Skeletal muscle tissue (tissue), 4 donors: ENCODE results near the gene CDON. TPM values are rescaled to one million over a fixed set of nuclear protein-coding genes. Genes with fewer than 3 reads are reported as not detected.

ENCODE experiments used
- H3K27ac ChIP-seq: one replicate; pipeline ENCODE4 v1.7.0; 2013; ENCODE audit warnings: mild to moderate bottlenecking, low read depth, low read length, inconsistent platforms
- H3K27me3 ChIP-seq, 3 donors: one replicate each; pipeline ENCODE4 v1.7.0; 2013; ENCODE audit warnings: low read length in 3 of 3; ENCODE audit not compliant: control insufficient read depth in 3 of 3, insufficient read depth in 3 of 3
- H3K36me3 ChIP-seq, 3 donors: one replicate each; pipeline ENCODE4 v1.7.0; 2013; ENCODE audit warnings: low read length in 3 of 3; ENCODE audit not compliant: control insufficient read depth in 3 of 3, insufficient read depth in 3 of 3
- H3K4me1 ChIP-seq, 3 donors: one replicate each; pipeline ENCODE4 v1.7.0; 2013; ENCODE audit warnings: low read length in 3 of 3, mild to moderate bottlenecking in 3 of 3; ENCODE audit not compliant: control insufficient read depth in 3 of 3, insufficient read depth in 3 of 3
- H3K4me3 ChIP-seq, 3 donors: one replicate each; pipeline ENCODE4 v1.7.0; 2013; ENCODE audit warnings: low read length in 3 of 3
- H3K9ac ChIP-seq, 3 donors: one replicate each; pipeline ENCODE4 v1.7.0; 2013; ENCODE audit warnings: low read length in 3 of 3, mild to moderate bottlenecking in 3 of 3, moderate library complexity in 2 of 3, low read depth in 1 of 3
- H3K9me3 ChIP-seq, 3 donors: one replicate each; pipeline ENCODE4 v1.7.0; 2013; ENCODE audit warnings: low read length in 3 of 3; ENCODE audit not compliant: control insufficient read depth in 3 of 3
- total RNA-seq: library from RNA; depleted of rRNA; stranded (reverse); fragments of >200 nt; gene quantifications from one replicate; pipeline ENCODE4 v1.2.3, GENCODE V29; 2014
- donor health status: Osteomylitis.

Gene CDON
- total RNA-seq, 1 donor from 2014 or later, result 28.7 TPM

GRCh38 chr11:125960771-125961170 is 101.9 kb downstream of the CDON start:
- Histone ChIP-seq H3K4me3 (no peak overlapping the region), H3K27ac (no peak overlapping the region), H3K27me3 (no peaks in the 10 kb centered on the region), H3K4me1 (peaks cover 0 to 5% (median 0%) of the 10 kb centered on the region in 3 donors), H3K36me3 (peaks cover 3 to 13% (median 10%) of the 10 kb centered on the region in 3 donors), H3K9ac (no peak overlapping the region), H3K9me3 (no peaks in the 10 kb centered on the region)

GRCh38 chr11:125959931-125960330 is 102.7 kb downstream of the CDON start:
- H3K4me3 ChIP-seq, result no peak overlapping the region
- H3K9ac ChIP-seq, result no peak overlapping the region
- peaks cover 0 to 6% (median 0%) of the 10 kb centered on the region in 3 donors for H3K4me1 ChIP-seq
- no peak overlapping the region for H3K27ac ChIP-seq
- no peaks in the 10 kb centered on the region for H3K9me3 ChIP-seq
- peaks cover 3 to 13% (median 10%) of the 10 kb centered on the region in 3 donors for H3K36me3 ChIP-seq
- no peaks in the 10 kb centered on the region for H3K27me3 ChIP-seq

GRCh38 chr11:125959511-125959910 is 103.2 kb downstream of the CDON start:
- Histone ChIP-seq H3K27me3 (no peaks in the 10 kb centered on the region), H3K4me3 (no peak overlapping the region), H3K27ac (no peak overlapping the region), H3K9me3 (no peaks in the 10 kb centered on the region), H3K9ac (no peak overlapping the region), H3K4me1 (peaks cover 0 to 6% (median 0%) of the 10 kb centered on the region in 3 donors), H3K36me3 (peaks cover 3 to 13% (median 10%) of the 10 kb centered on the region in 3 donors)

DNA sequence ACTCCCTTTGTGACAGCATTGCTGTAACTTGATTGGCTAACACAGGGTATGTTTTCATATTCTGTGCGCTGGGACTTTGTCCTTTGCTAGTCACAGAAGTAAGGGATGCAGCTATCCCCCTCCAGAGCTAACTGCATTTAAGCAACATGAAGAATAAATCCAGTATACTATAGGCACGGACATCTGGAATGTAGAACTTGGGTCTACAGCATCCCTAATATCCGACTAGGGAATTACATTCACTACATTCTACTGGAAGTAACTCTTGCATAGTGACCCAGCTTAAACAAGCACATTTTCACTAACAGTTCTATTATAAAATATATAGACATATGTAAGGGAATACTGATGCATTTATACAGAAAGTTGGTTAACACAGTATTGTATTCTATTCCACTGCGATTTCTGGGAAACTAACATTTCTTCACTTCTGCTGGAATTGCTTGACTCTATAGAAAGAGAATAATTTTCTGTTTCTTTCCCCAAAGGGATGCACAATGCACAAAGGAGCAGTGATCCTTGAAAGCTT is 103.7 kb downstream of the CDON start:
- Histone ChIP-seq H3K4me3 (no peak overlapping the region), H3K27ac (no peak overlapping the region), H3K4me1 (peaks cover 0 to 6% (median 0%) of the 10 kb centered on the region in 3 donors), H3K27me3 (no peaks in the 10 kb centered on the region), H3K9ac (no peak overlapping the region), H3K36me3 (peaks cover 3 to 13% (median 10%) of the 10 kb centered on the region in 3 donors), H3K9me3 (no peaks in the 10 kb centered on the region)

DNA sequence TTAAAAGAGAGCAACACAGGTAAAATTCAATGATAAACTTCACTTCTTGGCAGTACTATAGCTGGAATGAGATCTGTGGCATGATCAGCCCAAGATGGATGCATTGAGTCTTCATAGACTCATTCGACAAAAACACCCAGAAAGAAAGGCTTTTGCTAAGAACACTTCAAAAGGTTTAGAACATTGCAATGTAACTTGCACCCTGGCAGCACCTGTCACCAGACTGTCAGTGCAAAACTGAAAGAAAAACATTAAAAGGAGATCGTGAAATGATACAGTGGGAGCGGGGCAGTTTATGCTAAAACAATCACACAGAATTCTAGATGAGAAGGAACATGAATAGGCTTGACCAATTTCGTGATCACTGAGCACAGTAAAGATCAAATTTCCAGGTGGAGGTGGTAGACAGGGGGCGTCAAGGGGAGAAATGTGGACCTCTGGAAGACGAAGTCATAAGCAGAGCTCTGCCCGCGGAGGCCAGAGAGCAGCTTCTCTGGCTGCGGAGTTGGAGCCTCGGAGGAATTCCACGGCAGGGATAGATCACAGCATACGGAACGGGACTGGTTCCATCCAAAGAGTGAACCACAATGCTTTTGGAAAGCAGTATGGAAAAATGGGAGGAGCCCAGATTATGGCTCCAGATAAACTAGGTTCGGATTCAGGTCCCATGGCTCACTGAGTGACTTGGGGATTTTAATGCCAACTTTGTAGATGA is 104.9 kb downstream of the CDON start:
- no peak overlapping the region for H3K27ac ChIP-seq

DNA sequence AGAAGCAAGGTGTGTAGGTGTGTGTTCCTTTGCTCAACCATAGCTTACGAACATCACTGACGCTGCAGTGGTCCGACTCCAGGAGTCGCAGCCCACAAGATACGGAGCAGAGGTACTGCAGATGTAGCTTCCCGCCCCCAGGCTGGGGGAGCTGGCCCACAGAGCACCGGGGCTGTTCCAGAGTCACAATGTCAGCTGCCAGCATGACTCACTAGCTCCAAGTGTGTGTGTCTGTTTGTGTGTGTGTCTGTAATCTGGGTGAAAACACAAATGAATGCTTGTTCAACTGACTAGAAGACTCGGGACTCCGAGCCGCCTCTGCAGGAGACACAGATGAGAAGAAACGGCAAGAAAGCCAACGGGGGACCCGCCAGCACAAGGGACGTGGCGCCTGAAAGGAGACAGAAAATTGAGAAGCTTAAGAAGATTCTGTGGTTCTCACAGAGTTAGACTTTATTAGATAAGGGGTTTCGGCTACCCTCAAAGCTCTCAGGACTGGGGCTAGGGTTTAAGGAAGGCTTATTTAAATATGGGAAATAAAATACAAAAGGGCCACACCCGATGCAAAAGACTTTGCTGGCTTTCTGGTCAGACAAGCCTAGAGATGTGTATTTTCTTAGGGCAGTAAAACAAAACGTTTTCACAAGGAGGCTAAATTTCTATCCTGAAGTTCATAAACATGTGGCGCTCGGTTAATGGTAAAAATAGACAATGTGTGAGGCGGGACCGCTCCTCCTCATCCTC is 106.1 kb downstream of the CDON start:
- no peak overlapping the region for H3K9ac ChIP-seq
- peaks cover 1 to 7% (median 4%) of the 10 kb centered on the region in 3 donors for H3K36me3 ChIP-seq
- no peaks in the 10 kb centered on the region for H3K27me3 ChIP-seq
- no peak overlapping the region for H3K27ac ChIP-seq
- peaks cover 9 to 15% (median 9%) of the 10 kb centered on the region in 3 donors for H3K4me1 ChIP-seq
- H3K4me3 ChIP-seq, result no peak overlapping the region
- H3K9me3 ChIP-seq, result no peaks in the 10 kb centered on the region

More for the DNA sequence above, 104.9 kb downstream of the CDON start:
- no peaks in the 10 kb centered on the region for H3K9me3 ChIP-seq
- peaks cover 3 to 13% (median 10%) of the 10 kb centered on the region in 3 donors for H3K36me3 ChIP-seq
- H3K9ac ChIP-seq, result no peak overlapping the region
- H3K27me3 ChIP-seq, result no peaks in the 10 kb centered on the region
- peaks cover 5 to 9% (median 5%) of the 10 kb centered on the region in 3 donors for H3K4me1 ChIP-seq
- H3K4me3 ChIP-seq, result no peak overlapping the region

DNA sequence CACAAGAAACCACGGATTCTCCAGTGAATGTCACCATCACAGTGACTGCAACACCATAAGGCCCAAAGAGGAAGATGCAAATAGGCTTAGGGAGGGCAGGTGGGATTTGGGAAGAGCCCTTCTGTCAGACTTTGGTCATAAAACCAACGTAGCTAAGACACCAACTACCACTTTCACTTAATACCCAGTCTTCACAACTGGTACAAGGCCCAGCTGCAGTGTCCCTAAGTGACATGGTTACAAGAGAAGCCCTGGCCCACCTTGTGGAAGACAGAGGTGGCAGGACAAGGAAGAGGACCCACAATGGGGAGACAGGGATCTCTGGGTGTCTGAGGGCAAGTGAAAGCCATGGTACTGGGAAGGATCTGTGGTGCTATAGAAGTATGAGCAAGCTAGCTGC is 106.8 kb downstream of the CDON start:
- no peak overlapping the region for H3K27ac ChIP-seq

GRCh38 chr11:125954945-125955640 is 107.6 kb downstream of the CDON start:
- H3K36me3 ChIP-seq, result no peaks in the 10 kb centered on the region
- no peak overlapping the region for H3K27ac ChIP-seq
- H3K4me3 ChIP-seq, result no peak overlapping the region

More for the DNA sequence above, 106.8 kb downstream of the CDON start:
- H3K9ac ChIP-seq, result no peak overlapping the region
- H3K4me3 ChIP-seq, result no peak overlapping the region
- peaks cover 0 to 3% (median 0%) of the 10 kb centered on the region in 3 donors for H3K27me3 ChIP-seq
- H3K4me1 ChIP-seq, result peaks cover 14 to 21% (median 14%) of the 10 kb centered on the region in 3 donors
- no peaks in the 10 kb centered on the region for H3K9me3 ChIP-seq
- H3K36me3 ChIP-seq, result peaks cover 0 to 2% (median 1%) of the 10 kb centered on the region in 3 donors

GRCh38 chr11:125954123-125954944 is 108.3 kb downstream of the CDON start:
- Histone ChIP-seq H3K36me3 (no peaks in the 10 kb centered on the region), H3K9ac (no peak overlapping the region), H3K9me3 (no peaks in the 10 kb centered on the region), H3K4me3 (no peak overlapping the region), H3K27me3 (peaks cover 0 to 3% (median 0%) of the 10 kb centered on the region in 3 donors), H3K4me1 (peaks cover 17 to 24% (median 17%) of the 10 kb centered on the region in 3 donors), H3K27ac (no peak overlapping the region)

More at GRCh38 chr11:125954945-125955640, 107.6 kb downstream of the CDON start:
- Histone ChIP-seq H3K27me3 (peaks cover 0 to 3% (median 0%) of the 10 kb centered on the region in 3 donors), H3K4me1 (peaks cover 17 to 24% (median 17%) of the 10 kb centered on the region in 3 donors), H3K9ac (no peak overlapping the region), H3K9me3 (no peaks in the 10 kb centered on the region)
